Stomach smooth muscle (tissue), 2 donors: ENCODE data around the gene MUTYH.
"Not testable (repeated sequence)": the region's sequence is repeated elsewhere in the genome, so short reads cannot be mapped to it uniquely, and the experiment has no call there.

Experiments used
- H3K27ac ChIP-seq: one replicate; pipeline ENCODE4 v1.7.0; 2013; ENCODE audit warnings: mild to moderate bottlenecking, low read length, inconsistent platforms
- H3K27me3 ChIP-seq, 2 donors: one replicate each; pipeline ENCODE4 v1.7.0; 2013; ENCODE audit warnings: low read length in 2 of 2; ENCODE audit not compliant: insufficient read depth in 2 of 2, control insufficient read depth in 1 of 2
- H3K36me3 ChIP-seq, 2 donors: one replicate each; pipeline ENCODE4 v1.7.0; 2013; ENCODE audit warnings: low read length in 2 of 2; ENCODE audit not compliant: control insufficient read depth in 2 of 2, insufficient read depth in 2 of 2
- H3K4me1 ChIP-seq: one replicate; pipeline ENCODE4 v1.7.0; 2013; ENCODE audit warnings: low read length; ENCODE audit not compliant: control insufficient read depth, insufficient read depth
- H3K4me3 ChIP-seq, 2 donors: one replicate each; pipeline ENCODE4 v1.7.0; 2013; ENCODE audit warnings: low read length in 2 of 2
- H3K9ac ChIP-seq, 2 donors: one replicate each; pipeline ENCODE4 v1.7.0; 2013; ENCODE audit warnings: low read length in 2 of 2, mild to moderate bottlenecking in 1 of 2
- H3K9me3 ChIP-seq, 2 donors: one replicate each; pipeline ENCODE4 v1.7.0; 2013; ENCODE audit warnings: low read length in 2 of 2; ENCODE audit not compliant: control insufficient read depth in 2 of 2
- donor health status: healthy.
- donor health status: Pancreatic carcinoma.

MUTYH gene

DNA sequence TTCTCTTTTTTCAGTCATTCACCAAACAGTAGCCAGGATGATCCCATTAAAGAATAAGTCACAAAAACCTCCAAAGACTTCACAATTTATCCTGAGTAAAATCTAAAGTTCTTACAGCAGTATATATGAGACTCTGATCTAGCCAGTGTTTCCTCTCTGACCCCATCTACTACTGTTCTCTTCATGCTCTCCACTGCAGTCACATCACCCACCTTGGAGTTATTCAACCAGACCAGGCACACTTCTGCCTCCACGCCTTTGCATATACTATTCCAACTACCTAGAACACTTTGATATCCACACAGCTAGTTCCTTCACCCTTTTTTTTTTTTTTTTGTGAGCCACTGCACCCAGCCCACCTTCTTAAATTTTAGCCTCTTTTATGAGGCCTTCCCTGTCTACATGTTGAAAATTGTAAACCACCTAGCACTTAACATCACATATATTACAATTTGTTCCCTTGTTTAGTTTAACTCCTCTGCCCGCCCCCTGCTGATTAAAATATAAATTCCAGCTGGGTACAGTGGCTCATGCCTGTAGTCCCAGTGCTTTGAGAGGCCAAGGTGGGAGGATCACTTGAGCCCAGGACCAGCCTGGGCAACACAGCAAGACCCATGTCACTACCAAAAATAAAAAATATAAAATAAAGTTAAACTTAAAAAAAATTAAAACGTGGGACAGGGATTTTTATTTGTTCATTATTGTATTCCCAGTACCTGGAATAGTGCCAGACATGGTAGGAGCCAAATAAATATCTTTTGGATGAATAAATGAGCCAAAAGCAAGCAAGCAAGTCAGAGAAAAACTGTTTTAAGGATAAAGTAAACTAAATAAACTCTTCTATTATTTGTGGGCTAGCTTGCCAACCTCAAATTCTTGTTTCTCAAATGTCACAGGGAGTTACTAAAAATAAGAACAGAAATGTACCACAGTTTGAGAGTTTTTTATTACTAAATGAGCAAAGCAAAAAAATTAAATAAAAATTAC lies 35.2 kb upstream of the MUTYH start:
- Histone ChIP-seq H3K4me3 (no peak overlapping the region), H3K27ac (no peak overlapping the region), H3K9me3 (no peaks in the 10 kb centered on the region), H3K36me3 (no peaks in the 10 kb centered on the region), H3K4me1 (no peaks in the 10 kb centered on the region), H3K9ac (no peak overlapping the region), H3K27me3 (no peaks in the 10 kb centered on the region)

- H3K9me3 ChIP-seq: no peaks in the 10 kb centered on the region
- H3K36me3 ChIP-seq: no peaks in the 10 kb centered on the region
- no peak overlapping the region for H3K9ac ChIP-seq
- no peaks in the 10 kb centered on the region for H3K4me1 ChIP-seq
- H3K27me3 ChIP-seq: no peaks in the 10 kb centered on the region
- no peak overlapping the region for H3K4me3 ChIP-seq
- no peak overlapping the region for H3K27ac ChIP-seq
These were observed 33.3 kb upstream of the MUTYH start for GRCh38 chr1:45373573-45373972.

DNA sequence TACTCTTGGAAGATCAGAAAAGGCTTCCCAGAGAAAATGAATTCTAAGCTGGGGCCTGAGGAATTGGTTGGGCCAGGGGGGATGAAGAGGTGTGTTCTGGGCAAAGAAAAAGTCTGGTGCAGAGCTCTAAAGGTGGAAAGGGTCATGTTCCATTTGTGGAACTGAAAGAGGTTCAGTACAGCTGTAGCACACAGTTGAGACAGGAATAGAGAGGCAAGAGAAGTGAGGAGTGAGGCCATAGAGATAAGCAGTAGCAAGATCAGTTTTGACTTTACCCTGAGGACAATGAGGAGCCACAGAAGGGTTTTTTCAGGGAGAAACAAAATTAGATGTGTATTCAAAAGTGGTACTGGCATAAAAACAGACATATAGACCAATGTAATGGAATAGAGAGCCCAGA lies 30.3 kb upstream of the MUTYH start:
- Histone ChIP-seq H3K9me3 (no peaks in the 10 kb centered on the region), H3K4me1 (no peaks in the 10 kb centered on the region), H3K36me3 (no peaks in the 10 kb centered on the region), H3K27me3 (no peaks in the 10 kb centered on the region), H3K9ac (no peak overlapping the region), H3K4me3 (no peak overlapping the region), H3K27ac (no peak overlapping the region)

GRCh38 chr1:45365051-45365450 lies 24.8 kb upstream of the MUTYH start:
- H3K36me3 ChIP-seq: no peaks in the 10 kb centered on the region
- H3K4me3 ChIP-seq: no peak overlapping the region
- H3K9ac ChIP-seq: no peak overlapping the region
- H3K27me3 ChIP-seq: no peaks in the 10 kb centered on the region
- H3K9me3 ChIP-seq: no peaks in the 10 kb centered on the region
- H3K4me1 ChIP-seq: peaks cover 10% of the 10 kb centered on the region
- no peak overlapping the region for H3K27ac ChIP-seq

- H3K9me3 ChIP-seq: no peaks in the 10 kb centered on the region
- no peak overlapping the region for H3K27ac ChIP-seq
- H3K27me3 ChIP-seq: no peaks in the 10 kb centered on the region
- no peak overlapping the region for H3K9ac ChIP-seq
- H3K36me3 ChIP-seq: no peaks in the 10 kb centered on the region
- H3K4me3 ChIP-seq: no peak overlapping the region
- H3K4me1 ChIP-seq: peaks cover 11% of the 10 kb centered on the region
These were observed 24.1 kb upstream of the MUTYH start for GRCh38 chr1:45364294-45364693.

DNA sequence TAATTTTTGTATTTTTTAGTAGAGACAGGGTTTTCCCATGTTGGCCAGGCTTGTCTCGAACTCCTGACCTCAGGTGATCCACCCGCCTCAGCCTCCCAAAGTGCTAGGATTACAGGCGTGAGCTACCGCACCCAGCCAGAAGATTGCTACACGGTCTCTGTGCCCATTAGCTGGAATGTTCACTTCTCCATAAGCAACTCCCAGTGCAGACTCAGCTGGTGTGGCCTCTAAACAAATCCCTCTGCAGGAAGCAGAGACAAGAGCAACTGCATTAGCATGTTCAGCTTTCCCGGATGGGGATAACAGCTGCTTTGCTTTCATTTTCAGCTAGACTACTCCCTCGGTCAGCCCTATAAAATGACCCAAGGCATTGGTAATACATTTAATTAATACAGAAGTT lies 20.7 kb upstream of the MUTYH start:
- peak overlapping the region; percentile 33 for H3K27ac ChIP-seq
- H3K9me3 ChIP-seq, H3K27me3 ChIP-seq, H3K36me3 ChIP-seq: not testable (repeated sequence)
- H3K4me1 ChIP-seq: peaks cover 11% of the 10 kb centered on the region
- H3K9ac ChIP-seq: peak overlapping the region in 1 of 2 donors; percentile 14
- H3K4me3 ChIP-seq: peak overlapping the region; percentile 40 to 50

GRCh38 chr1:45359882-45360513 lies 19.8 kb upstream of the MUTYH start:
- Histone ChIP-seq H3K4me3 (peak overlapping the region; percentile 44 to 59), H3K9ac (peak overlapping the region in 1 of 2 donors; percentile 43)

GRCh38 chr1:45356186-45356585 lies 15.9 kb upstream of the MUTYH start:
- Histone ChIP-seq H3K36me3 (no peaks in the 10 kb centered on the region), H3K27me3 (no peaks in the 10 kb centered on the region), H3K9me3 (no peaks in the 10 kb centered on the region), H3K27ac (no peak overlapping the region), H3K4me3 (no peak overlapping the region), H3K4me1 (peaks cover 11% of the 10 kb centered on the region), H3K9ac (no peak overlapping the region)

More at GRCh38 chr1:45359882-45360513, 19.8 kb upstream of the MUTYH start:
- Histone ChIP-seq H3K9me3 (no peaks in the 10 kb centered on the region), H3K4me1 (peaks cover 11% of the 10 kb centered on the region), H3K27ac (peak overlapping the region; percentile 33), H3K36me3 (no peaks in the 10 kb centered on the region), H3K27me3 (no peaks in the 10 kb centered on the region)

GRCh38 chr1:45355683-45356082 lies 15.4 kb upstream of the MUTYH start:
- H3K27ac ChIP-seq: no peak overlapping the region
- no peaks in the 10 kb centered on the region for H3K27me3 ChIP-seq
- no peak overlapping the region for H3K4me3 ChIP-seq
- no peak overlapping the region for H3K9ac ChIP-seq
- no peaks in the 10 kb centered on the region for H3K9me3 ChIP-seq
- H3K4me1 ChIP-seq: peaks cover 8% of the 10 kb centered on the region
- no peaks in the 10 kb centered on the region for H3K36me3 ChIP-seq

- Histone ChIP-seq H3K36me3 (no peaks in the 10 kb centered on the region), H3K27me3 (no peaks in the 10 kb centered on the region), H3K4me3 (no peak overlapping the region), H3K9me3 (no peaks in the 10 kb centered on the region), H3K27ac (no peak overlapping the region), H3K9ac (no peak overlapping the region), H3K4me1 (no peaks in the 10 kb centered on the region)
These were observed 14.6 kb upstream of the MUTYH start for GRCh38 chr1:45354838-45355237.

DNA sequence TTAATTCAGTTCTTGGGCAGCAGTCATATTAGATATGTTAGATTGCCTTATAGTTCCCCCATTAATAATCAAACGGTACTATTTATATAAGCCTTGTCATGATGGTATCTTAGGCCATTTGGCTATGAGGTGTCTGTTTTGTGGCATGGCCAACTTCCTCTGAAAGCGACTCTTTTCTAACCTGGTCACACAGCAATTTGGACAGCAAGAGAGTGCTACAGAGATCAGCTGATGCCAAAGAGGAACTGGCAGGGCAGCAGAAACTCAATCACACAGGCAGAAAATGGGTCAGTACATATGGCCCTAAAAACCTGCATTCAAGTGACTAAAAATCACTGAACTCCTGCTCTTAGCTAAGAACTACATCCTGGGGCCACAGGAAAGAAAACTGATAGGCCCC lies 13.4 kb upstream of the MUTYH start:
- no peaks in the 10 kb centered on the region for H3K36me3 ChIP-seq
- no peaks in the 10 kb centered on the region for H3K9me3 ChIP-seq
- H3K4me3 ChIP-seq: no peak overlapping the region
- no peak overlapping the region for H3K9ac ChIP-seq
- no peaks in the 10 kb centered on the region for H3K27me3 ChIP-seq
- H3K27ac ChIP-seq: no peak overlapping the region
- peaks cover 9% of the 10 kb centered on the region for H3K4me1 ChIP-seq
